Measurements from ENCODE around the gene MAGEF1.

The MAGEF1 gene

DNA sequence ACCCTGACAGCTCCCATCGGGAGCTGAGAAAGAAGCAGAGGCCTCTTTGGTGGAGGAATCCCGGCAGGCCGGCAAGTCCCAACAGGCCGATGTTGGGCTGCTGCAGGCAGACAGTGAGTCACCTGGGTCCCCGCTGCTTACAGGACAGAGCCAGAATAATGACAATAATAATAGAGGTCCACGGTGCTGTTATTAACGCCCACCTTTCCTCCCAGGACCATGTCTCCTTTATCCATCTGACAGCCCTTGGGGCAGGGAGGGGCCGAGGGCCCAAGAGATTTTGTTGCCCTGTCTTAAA is 29.3 kb upstream of the MAGEF1 start:
- Histone ChIP-seq H3K36me3 (ENCODE audit: insufficient read depth, low read length) (no peaks in the 10 kb centered on the region), H3K27me3 (ENCODE audit: insufficient read depth, low read length) (no peaks in the 10 kb centered on the region), H3K4me1 (ENCODE audit: insufficient read depth, low read length, severe bottlenecking) (no peaks in the 10 kb centered on the region), H3K4me2 (ENCODE audit: low read length) (no peak overlapping the region), H3K79me2 (ENCODE audit: insufficient read depth, low read length) (no peaks in the 10 kb centered on the region), H3K4me3 (ENCODE audit: low read depth, low read length, poor library complexity, severe bottlenecking) (no peak overlapping the region), H3K9me3 (ENCODE audit: low read length) (no peaks in the 10 kb centered on the region), H3K9ac (ENCODE audit: low read length) (no peak overlapping the region), H4K20me1 (ENCODE audit: insufficient read depth, low read length) (0 out of 2 replicates have a peak, but pooled peaks cover 2% of the 10 kb centered on the region), H3K9me2 (ENCODE audit: low read depth, low read length) (no peaks in the 10 kb centered on the region), H3F3A (ENCODE audit: insufficient read depth, low read length) (no peaks in the 10 kb centered on the region), H3K27ac (ENCODE audit: low read depth, low read length, poor library complexity, severe bottlenecking) (no peak overlapping the region), H2AFZ (ENCODE audit: low read length) (no peak overlapping the region)
- TF ChIP-seq, protein P1, sequence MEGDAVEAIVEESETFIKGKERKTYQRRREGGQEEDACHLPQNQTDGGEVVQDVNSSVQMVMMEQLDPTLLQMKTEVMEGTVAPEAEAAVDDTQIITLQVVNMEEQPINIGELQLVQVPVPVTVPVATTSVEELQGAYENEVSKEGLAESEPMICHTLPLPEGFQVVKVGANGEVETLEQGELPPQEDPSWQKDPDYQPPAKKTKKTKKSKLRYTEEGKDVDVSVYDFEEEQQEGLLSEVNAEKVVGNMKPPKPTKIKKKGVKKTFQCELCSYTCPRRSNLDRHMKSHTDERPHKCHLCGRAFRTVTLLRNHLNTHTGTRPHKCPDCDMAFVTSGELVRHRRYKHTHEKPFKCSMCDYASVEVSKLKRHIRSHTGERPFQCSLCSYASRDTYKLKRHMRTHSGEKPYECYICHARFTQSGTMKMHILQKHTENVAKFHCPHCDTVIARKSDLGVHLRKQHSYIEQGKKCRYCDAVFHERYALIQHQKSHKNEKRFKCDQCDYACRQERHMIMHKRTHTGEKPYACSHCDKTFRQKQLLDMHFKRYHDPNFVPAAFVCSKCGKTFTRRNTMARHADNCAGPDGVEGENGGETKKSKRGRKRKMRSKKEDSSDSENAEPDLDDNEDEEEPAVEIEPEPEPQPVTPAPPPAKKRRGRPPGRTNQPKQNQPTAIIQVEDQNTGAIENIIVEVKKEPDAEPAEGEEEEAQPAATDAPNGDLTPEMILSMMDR (IDR thresholded peaks at IDR 0.05; ENCODE audit: low read length), result no peak
- no peak for TF ChIP-seq EZH2 (IDR thresholded peaks at IDR 0.05; ENCODE audit: borderline replicate concordance, low read length)

DNA sequence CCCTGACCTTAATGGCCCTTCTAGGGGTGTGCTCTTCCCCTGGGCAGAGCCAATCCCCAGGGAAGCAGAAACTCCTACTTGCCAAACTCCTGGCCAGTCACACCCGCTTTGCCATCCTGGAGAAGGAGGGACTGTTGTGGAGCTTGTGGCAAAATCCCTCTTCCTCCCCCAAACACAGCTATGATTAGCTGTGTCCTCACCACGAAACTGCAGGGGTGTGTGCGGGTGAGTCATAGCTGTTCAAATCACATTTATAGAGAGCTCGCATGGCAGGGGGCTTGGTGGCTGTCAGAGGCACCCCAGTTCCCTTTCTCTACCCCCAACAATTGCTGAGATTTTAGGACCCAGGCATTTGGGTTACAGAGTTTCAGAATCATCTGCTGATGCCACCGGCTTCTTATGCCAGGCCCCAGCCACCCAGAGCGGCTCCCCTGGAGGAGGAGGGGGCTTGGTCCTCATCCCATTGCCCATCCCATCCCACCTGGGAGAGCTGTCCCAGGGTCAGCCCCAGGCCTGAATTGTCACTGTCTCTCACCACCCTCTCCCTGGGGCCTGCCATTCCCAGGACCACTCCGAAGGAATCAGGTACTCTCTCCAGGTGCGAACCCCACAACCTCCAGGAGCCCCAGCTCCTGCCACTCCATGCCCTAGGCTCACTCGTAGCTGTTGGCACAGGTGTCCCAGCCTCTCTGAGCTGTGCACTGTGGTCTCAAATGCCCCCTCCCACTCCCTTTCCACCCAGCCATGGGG is 28.8 kb upstream of the MAGEF1 start:
- TF ChIP-seq EZH2 (IDR thresholded peaks at IDR 0.05; ENCODE audit: borderline replicate concordance, low read length), result no peak
- TF ChIP-seq, protein P1 (IDR thresholded peaks at IDR 0.05; ENCODE audit: low read length), result no peak

DNA sequence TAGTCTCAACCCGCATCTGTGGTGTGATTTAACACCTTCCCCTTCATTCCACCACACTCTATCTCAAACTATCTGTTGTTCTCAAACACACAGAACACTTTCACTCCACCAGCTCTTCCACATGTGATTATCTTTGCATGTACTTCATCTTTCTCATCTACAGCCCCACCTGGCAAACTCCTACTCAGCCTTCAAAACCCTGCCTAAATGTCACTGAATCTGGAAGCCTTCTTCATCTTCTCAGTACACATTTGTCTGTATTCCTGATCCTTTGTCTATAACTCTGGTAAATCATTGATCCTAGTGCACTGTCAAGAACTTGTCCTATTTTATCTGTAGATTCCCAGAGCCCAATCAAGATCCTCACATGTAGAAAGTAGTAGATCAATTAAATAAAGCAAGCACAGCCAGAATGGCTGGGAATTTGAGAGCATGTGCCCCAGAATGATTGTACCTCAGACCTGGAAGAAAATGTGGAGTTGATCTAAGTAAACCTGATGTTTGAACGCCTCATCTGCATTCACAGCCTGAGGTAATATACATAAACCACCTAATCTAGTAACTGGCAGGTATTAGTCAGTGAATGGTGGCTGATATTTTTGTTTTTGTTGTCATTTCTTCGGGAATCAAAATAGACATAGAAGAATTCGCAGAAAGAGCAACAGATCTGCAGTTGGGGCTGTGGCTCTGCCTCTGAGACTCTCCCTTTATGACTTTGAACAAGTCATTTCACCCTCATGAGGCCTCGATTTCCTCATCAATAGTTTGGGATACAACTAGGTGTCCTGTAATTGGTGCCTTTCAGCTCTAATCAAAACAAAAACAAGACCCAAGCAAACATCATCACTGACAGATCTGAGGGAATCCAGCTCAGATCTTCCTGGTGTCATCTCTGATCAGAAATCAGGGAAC is 28.0 kb upstream of the MAGEF1 start:
- no peaks in the 10 kb centered on the region for H3K79me2 ChIP-seq (ENCODE audit: insufficient read depth, low read length)
- no peak overlapping the region for H3K4me3 ChIP-seq (ENCODE audit: low read depth, low read length, poor library complexity, severe bottlenecking)
- no peaks in the 10 kb centered on the region for H3K36me3 ChIP-seq (ENCODE audit: insufficient read depth, low read length)
- no peak overlapping the region for H2AFZ ChIP-seq (ENCODE audit: low read length)
- H3K4me1 ChIP-seq (ENCODE audit: insufficient read depth, low read length, severe bottlenecking), result no peaks in the 10 kb centered on the region
- no peaks in the 10 kb centered on the region for H3F3A ChIP-seq (ENCODE audit: insufficient read depth, low read length)
- 0 out of 2 replicates have a peak, but pooled peaks cover 2% of the 10 kb centered on the region for H4K20me1 ChIP-seq (ENCODE audit: insufficient read depth, low read length)
- no peaks in the 10 kb centered on the region for H3K9me2 ChIP-seq (ENCODE audit: low read depth, low read length)
- TF ChIP-seq, protein P1 (IDR thresholded peaks at IDR 0.05; ENCODE audit: low read length), result no peak
- no peak for TF ChIP-seq EZH2 (IDR thresholded peaks at IDR 0.05; ENCODE audit: borderline replicate concordance, low read length)
- no peak overlapping the region for H3K4me2 ChIP-seq (ENCODE audit: low read length)
- no peak overlapping the region for H3K27ac ChIP-seq (ENCODE audit: low read depth, low read length, poor library complexity, severe bottlenecking)
- H3K9me3 ChIP-seq (ENCODE audit: low read length), result no peaks in the 10 kb centered on the region
- no peaks in the 10 kb centered on the region for H3K27me3 ChIP-seq (ENCODE audit: insufficient read depth, low read length)
- H3K9ac ChIP-seq (ENCODE audit: low read length), result no peak overlapping the region

More for the DNA sequence above, 28.8 kb upstream of the MAGEF1 start:
- no peak overlapping the region for H3K9ac ChIP-seq (ENCODE audit: low read length)
- H3F3A ChIP-seq (ENCODE audit: insufficient read depth, low read length), result no peaks in the 10 kb centered on the region
- H4K20me1 ChIP-seq (ENCODE audit: insufficient read depth, low read length), result 0 out of 2 replicates have a peak, but pooled peaks cover 2% of the 10 kb centered on the region
- H2AFZ ChIP-seq (ENCODE audit: low read length), result no peak overlapping the region
- H3K4me2 ChIP-seq (ENCODE audit: low read length), result no peak overlapping the region
- H3K4me3 ChIP-seq (ENCODE audit: low read depth, low read length, poor library complexity, severe bottlenecking), result no peak overlapping the region
- H3K27ac ChIP-seq (ENCODE audit: low read depth, low read length, poor library complexity, severe bottlenecking), result no peak overlapping the region
- H3K4me1 ChIP-seq (ENCODE audit: insufficient read depth, low read length, severe bottlenecking), result no peaks in the 10 kb centered on the region
- H3K9me3 ChIP-seq (ENCODE audit: low read length), result no peaks in the 10 kb centered on the region
- no peaks in the 10 kb centered on the region for H3K79me2 ChIP-seq (ENCODE audit: insufficient read depth, low read length)
- H3K9me2 ChIP-seq (ENCODE audit: low read depth, low read length), result no peaks in the 10 kb centered on the region
- no peaks in the 10 kb centered on the region for H3K27me3 ChIP-seq (ENCODE audit: insufficient read depth, low read length)
- H3K36me3 ChIP-seq (ENCODE audit: insufficient read depth, low read length), result no peaks in the 10 kb centered on the region

Measured in OCI-LY1 (cell line).